ENCODE data around the gene MEN1.

Gene MEN1

GRCh38 chr11:64791781-64792291 lies 18.5 kb downstream of the MEN1 start:
- H3K27ac Mint-ChIP-seq: no peak overlapping the region
- DNase-seq: no peak

GRCh38 chr11:64790205-64791095 lies 19.9 kb downstream of the MEN1 start:
- H3K27me3 Mint-ChIP-seq: no peaks in the 10 kb centered on the region
- no peak for DNase-seq
- H3K9me3 Mint-ChIP-seq: no peaks in the 10 kb centered on the region
- H3K36me3 Mint-ChIP-seq (ENCODE audit: low read depth): peaks cover 59% of the 10 kb centered on the region
- H3K4me1 Mint-ChIP-seq (ENCODE audit: low read depth): peaks cover 20% of the 10 kb centered on the region
- no peak overlapping the region for H3K4me3 Mint-ChIP-seq
- H3K27ac Mint-ChIP-seq: no peak overlapping the region

More at GRCh38 chr11:64791781-64792291, 18.5 kb downstream of the MEN1 start:
- H3K4me1 Mint-ChIP-seq (ENCODE audit: low read depth): peaks cover 24% of the 10 kb centered on the region
- H3K36me3 Mint-ChIP-seq (ENCODE audit: low read depth): peaks cover 71% of the 10 kb centered on the region
- no peak overlapping the region for H3K4me3 Mint-ChIP-seq
- no peaks in the 10 kb centered on the region for H3K27me3 Mint-ChIP-seq
- no peaks in the 10 kb centered on the region for H3K9me3 Mint-ChIP-seq

- no peak overlapping the region for H3K4me3 Mint-ChIP-seq
- peaks cover 56% of the 10 kb centered on the region for H3K36me3 Mint-ChIP-seq (ENCODE audit: low read depth)
- H3K27me3 Mint-ChIP-seq: no peaks in the 10 kb centered on the region
- H3K4me1 Mint-ChIP-seq (ENCODE audit: low read depth): peaks cover 19% of the 10 kb centered on the region
- no peaks in the 10 kb centered on the region for H3K9me3 Mint-ChIP-seq
- no peak for DNase-seq
- H3K27ac Mint-ChIP-seq: no peak overlapping the region
These were observed 20.8 kb downstream of the MEN1 start for GRCh38 chr11:64789331-64790204.

- H3K4me1 Mint-ChIP-seq (ENCODE audit: low read depth): peaks cover 10% of the 10 kb centered on the region
- no peak for DNase-seq
- no peaks in the 10 kb centered on the region for H3K9me3 Mint-ChIP-seq
- no peak overlapping the region for H3K27ac Mint-ChIP-seq
- H3K36me3 Mint-ChIP-seq (ENCODE audit: low read depth): peaks cover 48% of the 10 kb centered on the region
- H3K27me3 Mint-ChIP-seq: no peaks in the 10 kb centered on the region
- H3K4me3 Mint-ChIP-seq: no peak overlapping the region
These were observed 21.8 kb downstream of the MEN1 start for GRCh38 chr11:64788321-64789215.

- H3K27ac Mint-ChIP-seq: peak overlapping the region; percentile 47
- no peak overlapping the region for H3K4me3 Mint-ChIP-seq
- peaks cover 8% of the 10 kb centered on the region for H3K4me1 Mint-ChIP-seq (ENCODE audit: low read depth)
- peaks cover 45% of the 10 kb centered on the region for H3K36me3 Mint-ChIP-seq (ENCODE audit: low read depth)
- DNase-seq: peak; percentile 73
- no peaks in the 10 kb centered on the region for H3K9me3 Mint-ChIP-seq
- H3K27me3 Mint-ChIP-seq: no peaks in the 10 kb centered on the region
These were observed 22.6 kb downstream of the MEN1 start for GRCh38 chr11:64787526-64788320.

GRCh38 chr11:64786308-64786707 lies 24.0 kb downstream of the MEN1 start:
- H3K9me3 Mint-ChIP-seq: no peaks in the 10 kb centered on the region
- H3K36me3 Mint-ChIP-seq (ENCODE audit: low read depth): peaks cover 42% of the 10 kb centered on the region
- H3K27ac Mint-ChIP-seq: no peak overlapping the region
- no peak for DNase-seq
- H3K4me1 Mint-ChIP-seq (ENCODE audit: low read depth): peaks cover 9% of the 10 kb centered on the region
- no peaks in the 10 kb centered on the region for H3K27me3 Mint-ChIP-seq
- H3K4me3 Mint-ChIP-seq: no peak overlapping the region

GRCh38 chr11:64784813-64785581 lies 25.4 kb downstream of the MEN1 start:
- H3K27ac Mint-ChIP-seq: peak overlapping the region; percentile 11

GRCh38 chr11:64778473-64779298 lies 31.7 kb downstream of the MEN1 start, which contains the start of gene SF1:
TSS of gene SF1 (minus strand) at chr11:64778542. CDS start at chr11:64778392, 150 bp downstream.
- peak; percentile 97 for DNase-seq
- Mint-ChIP-seq H3K27me3 (no peaks in the 10 kb centered on the region), H3K27ac (peak within 1 kb of the TSS; percentile 98), H3K4me3 (peak within 1 kb of the TSS; percentile 88), H3K9me3 (no peaks in the 10 kb centered on the region), H3K4me1 (ENCODE audit: low read depth) (peaks cover 54% of the 10 kb centered on the region), H3K36me3 (ENCODE audit: low read depth) (peaks cover 68% of the 10 kb centered on the region)

More at GRCh38 chr11:64784813-64785581, 25.4 kb downstream of the MEN1 start:
- Mint-ChIP-seq H3K9me3 (no peaks in the 10 kb centered on the region), H3K36me3 (ENCODE audit: low read depth) (peaks cover 45% of the 10 kb centered on the region), H3K27me3 (no peaks in the 10 kb centered on the region), H3K4me3 (no peak overlapping the region), H3K4me1 (ENCODE audit: low read depth) (peaks cover 19% of the 10 kb centered on the region)
- DNase-seq: no peak

GRCh38 chr11:64778223-64778472 lies 32.2 kb downstream of the MEN1 start:
- peak overlapping the region; percentile 98 for H3K27ac Mint-ChIP-seq
- peaks cover 59% of the 10 kb centered on the region for H3K4me1 Mint-ChIP-seq (ENCODE audit: low read depth)
- peak overlapping the region; percentile 88 for H3K4me3 Mint-ChIP-seq
- DNase-seq: no peak
- no peaks in the 10 kb centered on the region for H3K9me3 Mint-ChIP-seq
- H3K36me3 Mint-ChIP-seq (ENCODE audit: low read depth): peaks cover 73% of the 10 kb centered on the region
- no peaks in the 10 kb centered on the region for H3K27me3 Mint-ChIP-seq

- H3K36me3 Mint-ChIP-seq (ENCODE audit: low read depth): peaks cover 77% of the 10 kb centered on the region
- peaks cover 64% of the 10 kb centered on the region for H3K4me1 Mint-ChIP-seq (ENCODE audit: low read depth)
- no peaks in the 10 kb centered on the region for H3K27me3 Mint-ChIP-seq
These were observed 32.7 kb downstream of the MEN1 start for GRCh38 chr11:64777449-64778222.

GRCh38 chr11:64776875-64777274 lies 33.5 kb downstream of the MEN1 start:
- H3K9me3 Mint-ChIP-seq: no peaks in the 10 kb centered on the region
- peaks cover 79% of the 10 kb centered on the region for H3K36me3 Mint-ChIP-seq (ENCODE audit: low read depth)
- no peak for DNase-seq
- peaks cover 71% of the 10 kb centered on the region for H3K4me1 Mint-ChIP-seq (ENCODE audit: low read depth)
- peak overlapping the region; percentile 84 for H3K4me3 Mint-ChIP-seq
- H3K27ac Mint-ChIP-seq: peak overlapping the region; percentile 88
- no peaks in the 10 kb centered on the region for H3K27me3 Mint-ChIP-seq

More at GRCh38 chr11:64777449-64778222, 32.7 kb downstream of the MEN1 start:
- peak overlapping the region; percentile 88 for H3K27ac Mint-ChIP-seq
- peak overlapping the region; percentile 84 for H3K4me3 Mint-ChIP-seq
- H3K9me3 Mint-ChIP-seq: no peaks in the 10 kb centered on the region
- DNase-seq: peak; percentile 87
